T-cell (primary cell): Measurements from ENCODE around the gene WNT2B. TPM values are rescaled to one million over a fixed set of nuclear protein-coding genes. Genes with fewer than 3 reads are reported as not detected.

Experiments
- ATAC-seq, 4 experiments: fragments of 200-7000 bp in 3 of 4; fragments of 150-1000 bp in 1 of 4; cut with Tn5 transposase; replicated peaks in 1 of 4; 1 replicate in 3 of 4; 2 replicates in 1 of 4; pipeline ENCODE4 v1.10.0; 2021; ENCODE audit warnings: moderate library complexity in 3 of 4, mild to moderate bottlenecking in 2 of 4, moderate number of reproducible peaks in 1 of 4
- CTCF ChIA-PET, 2 donors: fragments of 300-600 bp; sonication (Branson Sonifier 250); formaldehyde crosslinking; loops; one replicate each; lab custom pipeline; 2022; ENCODE audit warnings: antibody characterized with exemption in 2 of 2; lab: Charles Lee
- POLR2A ChIA-PET, 2 donors: fragments of 300-600 bp; sonication (Branson Sonifier 250); formaldehyde crosslinking; loops; one replicate each; lab custom pipeline; 2022; ENCODE audit warnings: antibody characterized with exemption in 2 of 2; lab: Charles Lee
- DNase-seq, 35 experiments: peaks; one replicate each; pipeline versions ENCODE4 v3.0.0 to v3.0.0-alpha.2; 2013 to 2023
- H3K27ac ChIP-seq: one replicate; pipeline ENCODE4 v1.5.1; 2013; ENCODE audit warnings: low read length
- H3K27me3 ChIP-seq, 2 experiments: replicated peaks in 1 of 2; 1 replicate in 1 of 2; 2 replicates in 1 of 2; pipeline versions ENCODE4 v1.6.1 to v1.7.0; 2013; ENCODE audit warnings: low read length in 1 of 2, mixed read lengths in 1 of 2; ENCODE audit not compliant: control insufficient read depth in 2 of 2, insufficient read depth in 2 of 2; ENCODE audit errors: extremely low read depth in 1 of 2
- H3K36me3 ChIP-seq, 2 donors: 1 replicate in 1 of 2; 2 replicates in 1 of 2; pipeline versions ENCODE4 v1.6.1 to v1.7.0; 2013; ENCODE audit warnings: low read length in 1 of 2; ENCODE audit not compliant: control insufficient read depth in 2 of 2, insufficient read depth in 1 of 2; ENCODE audit errors: extremely low read depth in 1 of 2
- H3K4me1 ChIP-seq, 2 experiments: 1 replicate in 1 of 2; 2 replicates in 1 of 2; pipeline versions ENCODE4 v1.6.1 to v1.7.0; 2013; ENCODE audit warnings: low read length in 2 of 2, mixed read lengths in 1 of 2; ENCODE audit not compliant: insufficient read depth in 2 of 2, control insufficient read depth in 1 of 2; ENCODE audit errors: extremely low read depth in 1 of 2
- H3K4me3 ChIP-seq, 2 donors: 1 replicate in 1 of 2; 2 replicates in 1 of 2; pipeline versions ENCODE4 v1.5.1 to v1.7.0; 2013; ENCODE audit warnings: mild to moderate bottlenecking in 2 of 2, low read length in 1 of 2, moderate library complexity in 1 of 2; ENCODE audit not compliant: control insufficient read depth in 1 of 2; ENCODE audit errors: extremely low read depth in 1 of 2
- H3K9me3 ChIP-seq: 2 replicates; pipeline ENCODE4 v1.7.0; 2013
- H3K27ac Mint-ChIP-seq, 2 donors: one replicate each; pipeline ENCODE4 v1.8.0; 2020 to 2021; ENCODE audit warnings: mild to moderate bottlenecking in 2 of 2, mixed read lengths in 2 of 2
- H3K27me3 Mint-ChIP-seq, 2 donors: one replicate each; pipeline ENCODE4 v1.8.0; 2021 to 2022; ENCODE audit warnings: mixed read lengths in 2 of 2
- H3K36me3 Mint-ChIP-seq: one replicate; pipeline ENCODE4 v1.8.0; 2021; ENCODE audit warnings: mixed read lengths
- H3K4me1 Mint-ChIP-seq, 3 donors: one replicate each; pipeline ENCODE4 v1.8.0; 2020 to 2022; ENCODE audit warnings: mixed read lengths in 3 of 3, mild to moderate bottlenecking in 1 of 3
- H3K4me3 Mint-ChIP-seq, 3 donors: one replicate each; pipeline ENCODE4 v1.8.0; 2020 to 2022; ENCODE audit warnings: mild to moderate bottlenecking in 3 of 3, mixed read lengths in 3 of 3, moderate library complexity in 3 of 3
- H3K9me3 Mint-ChIP-seq, 3 donors: one replicate each; pipeline ENCODE4 v1.8.0; 2020 to 2022; ENCODE audit warnings: mixed read lengths in 3 of 3
- WGBS: methylation state at CpG from one replicate; pipeline ENCODE4 v1.1.5; 2013; ENCODE audit warnings: missing lambda C conversion rate; ENCODE audit not compliant: insufficient coverage; 5-methylcytosine and 5-hydroxymethylcytosine counted together
- total RNA-seq, 35 experiments: library from RNA in 6 of 35; stranded (reverse) in 6 of 35; fragments of 120-200 nt in 1 of 35; gene quantifications; one replicate each; pipeline versions ENCODE4 v1.2.1 to v1.2.4 and lab custom pipeline; 2013 to 2026

WNT2B gene
- total RNA-seq, 5 donors from 2014 or later (not counting 1 experiment from before 2014, with no cell fraction given): 0.23 to 0.86 (median 0.47) TPM

GRCh38 chr1:112524986-112525385, 16.2 kb downstream of the WNT2B start:
- no peaks in the 10 kb centered on the region for H3K27me3 ChIP-seq
- H3K36me3 ChIP-seq: no peaks in the 10 kb centered on the region
- Mint-ChIP-seq H3K4me1 (no peaks in the 10 kb centered on the region), H3K36me3 (peaks cover 27% of the 10 kb centered on the region), H3K4me3 (no peak overlapping the region), H3K9me3 (no peaks in the 10 kb centered on the region), H3K27ac (no peak overlapping the region), H3K27me3 (no peaks in the 10 kb centered on the region)
- ChIA-PET POLR2A (no interaction called here), CTCF (no interaction called here)
- no peak overlapping the region for H3K4me3 ChIP-seq
- no peaks in the 10 kb centered on the region for H3K9me3 ChIP-seq
- 93% methylated on average over 1 of the region's 1 CpG for WGBS
- H3K4me1 ChIP-seq: no peaks in the 10 kb centered on the region
- no peak overlapping the region for H3K27ac ChIP-seq
- ATAC-seq (no peak), DNase-seq (no peak)

- Mint-ChIP-seq H3K27ac (no peak overlapping the region), H3K36me3 (peaks cover 27% of the 10 kb centered on the region), H3K4me3 (no peak overlapping the region), H3K27me3 (no peaks in the 10 kb centered on the region), H3K4me1 (no peaks in the 10 kb centered on the region), H3K9me3 (no peaks in the 10 kb centered on the region)
- WGBS: 100% methylated on average over 1 of the region's 4 CpGs
- CTCF ChIA-PET: no interaction called here
- Histone ChIP-seq H3K27me3 (no peaks in the 10 kb centered on the region), H3K9me3 (no peaks in the 10 kb centered on the region), H3K4me1 (no peaks in the 10 kb centered on the region), H3K4me3 (no peak overlapping the region), H3K27ac (no peak overlapping the region), H3K36me3 (no peaks in the 10 kb centered on the region)
- POLR2A ChIA-PET: interaction anchor here in 1 of 2 donors (0.7 kb wide), 1 partner anchor 211 kb away, joined by 3 read pairs; no protein-coding TSS in a partner anchor
- DNase-seq: no peak
- ATAC-seq: no peak
Measured at GRCh38 chr1:112527266-112528010, 18.7 kb downstream of the WNT2B start.

GRCh38 chr1:112528076-112528475, 19.3 kb downstream of the WNT2B start:
- Histone ChIP-seq H3K4me1 (no peaks in the 10 kb centered on the region), H3K4me3 (no peak overlapping the region), H3K27ac (no peak overlapping the region), H3K36me3 (no peaks in the 10 kb centered on the region), H3K9me3 (no peaks in the 10 kb centered on the region), H3K27me3 (no peaks in the 10 kb centered on the region)
- no peaks in the 10 kb centered on the region for H3K4me1 Mint-ChIP-seq
- H3K36me3 Mint-ChIP-seq: peaks cover 27% of the 10 kb centered on the region
- H3K4me3 Mint-ChIP-seq: no peak overlapping the region
- ChIA-PET CTCF (interaction anchor here in 1 of 2 donors (0.5 kb wide), 1 partner anchor 33 kb away, joined by 3 read pairs; no protein-coding TSS in a partner anchor), POLR2A (interaction anchor here in 1 of 2 donors (0.7 kb wide), 1 partner anchor 212 kb away, joined by 3 read pairs; no protein-coding TSS in a partner anchor)
- ATAC-seq (no peak), DNase-seq (no peak)
- no peaks in the 10 kb centered on the region for H3K9me3 Mint-ChIP-seq
- no peak overlapping the region for H3K27ac Mint-ChIP-seq
- H3K27me3 Mint-ChIP-seq: no peaks in the 10 kb centered on the region

GRCh38 chr1:112529301-112529700, 20.5 kb downstream of the WNT2B start:
- H3K9me3 Mint-ChIP-seq: no peaks in the 10 kb centered on the region
- Histone ChIP-seq H3K4me1 (no peaks in the 10 kb centered on the region), H3K9me3 (no peaks in the 10 kb centered on the region), H3K27me3 (no peaks in the 10 kb centered on the region), H3K4me3 (no peak overlapping the region), H3K27ac (no peak overlapping the region), H3K36me3 (no peaks in the 10 kb centered on the region)
- DNase-seq (no peak), ATAC-seq (no peak)
- ChIA-PET POLR2A (interaction anchor here in 1 of 2 donors (0.5 kb wide), 1 partner anchor 122 kb away, joined by 3 read pairs; no protein-coding TSS in a partner anchor), CTCF (interaction anchor here in 1 of 2 donors (0.6 kb wide), 1 partner anchor 42 kb away, joined by 3 read pairs; no protein-coding TSS in a partner anchor)
- no peak overlapping the region for H3K27ac Mint-ChIP-seq
- H3K27me3 Mint-ChIP-seq: no peaks in the 10 kb centered on the region
- no peaks in the 10 kb centered on the region for H3K4me1 Mint-ChIP-seq
- H3K36me3 Mint-ChIP-seq: peaks cover 31% of the 10 kb centered on the region
- H3K4me3 Mint-ChIP-seq: no peak overlapping the region

- H3K4me1 Mint-ChIP-seq: no peaks in the 10 kb centered on the region
- Histone ChIP-seq H3K36me3 (no peaks in the 10 kb centered on the region), H3K4me3 (no peak overlapping the region), H3K9me3 (no peaks in the 10 kb centered on the region), H3K4me1 (no peaks in the 10 kb centered on the region), H3K27me3 (no peaks in the 10 kb centered on the region), H3K27ac (no peak overlapping the region)
- H3K36me3 Mint-ChIP-seq: peaks cover 29% of the 10 kb centered on the region
- H3K9me3 Mint-ChIP-seq: no peaks in the 10 kb centered on the region
- no peak overlapping the region for H3K27ac Mint-ChIP-seq
- H3K4me3 Mint-ChIP-seq: no peak overlapping the region
- ATAC-seq: no peak
- ChIA-PET CTCF (interaction anchor here in 1 of 2 donors (0.5 kb wide), 1 partner anchor 174 kb away, joined by 4 read pairs; no protein-coding TSS in a partner anchor), POLR2A (interaction anchor here in 1 of 2 donors (0.5 kb wide), 1 partner anchor 97 kb away, joined by 4 read pairs; no protein-coding TSS in a partner anchor)
- no peak for DNase-seq
- no peaks in the 10 kb centered on the region for H3K27me3 Mint-ChIP-seq
Measured at GRCh38 chr1:112530832-112531231, 22.1 kb downstream of the WNT2B start.

GRCh38 chr1:112532064-112532463, 23.3 kb downstream of the WNT2B start:
- ATAC-seq (no peak), DNase-seq (no peak)
- no peak overlapping the region for H3K27ac Mint-ChIP-seq
- H3K36me3 Mint-ChIP-seq: peaks cover 24% of the 10 kb centered on the region
- ChIA-PET CTCF (no interaction called here), POLR2A (no interaction called here)
- H3K27me3 ChIP-seq: no peaks in the 10 kb centered on the region
- H3K9me3 ChIP-seq: no peaks in the 10 kb centered on the region
- no peaks in the 10 kb centered on the region for H3K9me3 Mint-ChIP-seq
- H3K36me3 ChIP-seq: no peaks in the 10 kb centered on the region
- no peaks in the 10 kb centered on the region for H3K27me3 Mint-ChIP-seq
- no peak overlapping the region for H3K4me3 Mint-ChIP-seq
- no peak overlapping the region for H3K27ac ChIP-seq
- no peaks in the 10 kb centered on the region for H3K4me1 ChIP-seq
- no peak overlapping the region for H3K4me3 ChIP-seq
- H3K4me1 Mint-ChIP-seq: no peaks in the 10 kb centered on the region
- WGBS: 100% methylated on average over 1 of the region's 4 CpGs
